HepG2 (cell line): ENCODE data around the gene PSG2. TPM values are rescaled to one million over a fixed set of nuclear protein-coding genes. Genes with fewer than 3 reads are reported as not detected.
"Not testable (repeated sequence)": the region's sequence is repeated elsewhere in the genome, so short reads cannot be mapped to it uniquely, and the experiment has no call there.

Source experiments
- ATAC-seq: fragments of 200-7000 bp; cut with Tn5 transposase; 3 replicates; pipeline ENCODE4 v1.9.1; 2020; ENCODE audit warnings: mild to moderate bottlenecking, moderate library complexity
- BruUV-seq: library from RNA; stranded (reverse); fragments of 400-500 nt; replicated peaks from 2 replicates; lab custom pipeline; 2021; lab: Mats Ljungman, UMichigan
- CTCF ChIA-PET: fragments of 300-600 bp; formaldehyde crosslinking; extraction: SDS; loops from one replicate; lab custom pipeline; 2021; ENCODE audit warnings: low total read pairs, inconsistent platforms, low intra/inter-chr PET ratio; lab: Yijun Ruan, JAX
- POLR2A ChIA-PET: fragments of 350-600 bp; sonication (Branson Sonifier 250); formaldehyde crosslinking; loops from one replicate; lab custom pipeline; 2020; ENCODE audit warnings: antibody characterized with exemption, inconsistent platforms; lab: Yijun Ruan, JAX
- DNase-seq: peaks from one replicate; pipeline ENCODE4 v3.0.0-alpha.2; 2015; ENCODE audit warnings: low spot score
- FAIRE-seq: peaks from 3 replicates; lab custom pipeline; 2011; peaks lifted over from hg19 to GRCh38; lab: Jason Lieb, UNC
- H2AFZ ChIP-seq: one replicate; pipeline ENCODE4 v1.6.1; 2011; ENCODE audit warnings: low read length, inconsistent platforms
- H3K27ac ChIP-seq: fragments of 300-600 bp; 3 replicates; pipeline ENCODE4 v1.8.0; 2011; ENCODE audit warnings: mixed run types, mild to moderate bottlenecking, mixed read lengths, low read length, inconsistent platforms; ENCODE audit not compliant: insufficient read depth; ENCODE audit errors: extremely low read length
- H3K27me3 ChIP-seq, 2 experiments: fragments of 200-600 bp in 1 of 2; 2 replicates in 1 of 2; 3 replicates in 1 of 2; pipeline versions ENCODE4 v1.6.0 to v1.8.0; 2011; ENCODE audit warnings: low read length in 2 of 2, mild to moderate bottlenecking in 2 of 2, moderate library complexity in 2 of 2, inconsistent platforms in 1 of 2; ENCODE audit not compliant: insufficient read depth in 2 of 2, control insufficient read depth in 1 of 2
- H3K36me3 ChIP-seq, 2 experiments: fragments of 200-600 bp in 1 of 2; replicated peaks in 1 of 2; 2 replicates in 1 of 2; 3 replicates in 1 of 2; pipeline versions ENCODE4 v1.5.1 to v1.8.0; 2011; ENCODE audit warnings: low read length in 2 of 2, inconsistent platforms in 1 of 2; ENCODE audit not compliant: insufficient read depth in 2 of 2, control insufficient read depth in 1 of 2
- H3K4me1 ChIP-seq: 2 replicates; pipeline ENCODE4 v1.5.1; 2012; ENCODE audit warnings: low read length, inconsistent platforms; ENCODE audit not compliant: insufficient read depth
- H3K4me2 ChIP-seq: 2 replicates; pipeline ENCODE4 v1.6.0; 2011; ENCODE audit warnings: low read depth, low read length, inconsistent platforms
- H3K4me3 ChIP-seq, 3 experiments: fragments of 200-600 bp in 1 of 3; sonication (generic), shearing (Covaris generic) in 1 of 3; replicated peaks in 1 of 3; 2 replicates each; pipeline ENCODE4 v1.5.1; 2011 to 2016; ENCODE audit warnings: low read length in 3 of 3, inconsistent platforms in 2 of 3, low read depth in 2 of 3, mild to moderate bottlenecking in 2 of 3, control low read depth in 1 of 3, mixed read lengths in 1 of 3; ENCODE audit not compliant: insufficient read depth in 1 of 3
- H3K79me2 ChIP-seq: one replicate; pipeline ENCODE4 v1.6.1; 2011; ENCODE audit warnings: low read length, inconsistent platforms; ENCODE audit not compliant: insufficient read depth
- H3K9ac ChIP-seq: 2 replicates; pipeline ENCODE4 v1.6.0; 2011; ENCODE audit warnings: mild to moderate bottlenecking, low read depth, low read length, inconsistent platforms; ENCODE audit not compliant: insufficient read depth
- H3K9me3 ChIP-seq: 2 replicates; pipeline ENCODE4 v1.5.1; 2012; ENCODE audit warnings: mild to moderate bottlenecking, low read length
- H4K20me1 ChIP-seq: 2 replicates; pipeline ENCODE4 v1.6.0; 2011; ENCODE audit warnings: inconsistent platforms, mild to moderate bottlenecking, low read length, moderate library complexity; ENCODE audit not compliant: insufficient read depth
- CC2D1A ChIP-seq: sonication (generic); formaldehyde crosslinking; IDR thresholded peaks from 2 replicates; pipeline ENCODE4 v1.8.1; 2023; ENCODE audit warnings: mild to moderate bottlenecking, missing genetic modification reagents
- HMG20B ChIP-seq: conservative IDR thresholded peaks from 2 replicates; pipeline ENCODE4 v1.6.1; 2016; ENCODE audit warnings: missing genetic modification reagents, missing compliant biosample characterization
- IKZF4 ChIP-seq: sonication (generic); formaldehyde crosslinking; IDR thresholded peaks from 2 replicates; pipeline ENCODE4 v1.5.1; 2020; ENCODE audit warnings: borderline replicate concordance, mild to moderate bottlenecking, low read depth, missing genetic modification reagents; ENCODE audit errors: not compliant biosample characterization
- SP2 ChIP-seq: sonication (generic); formaldehyde crosslinking; IDR thresholded peaks from 2 replicates; pipeline ENCODE4 v1.5.1; 2020; ENCODE audit warnings: mild to moderate bottlenecking, missing genetic modification reagents
- ZNF790 ChIP-seq: sonication (generic); formaldehyde crosslinking; IDR thresholded peaks from 2 replicates; pipeline ENCODE4 v1.8.0; 2022; ENCODE audit warnings: missing genetic modification reagents, mild to moderate bottlenecking, borderline replicate concordance
- WGBS: methylation state at CpG from one replicate; pipeline ENCODE4 v1.1.6; 2017; ENCODE audit warnings: low lambda C conversion rate; 5-methylcytosine and 5-hydroxymethylcytosine counted together
- in situ Hi-C: cut with HindIII; loops from 2 replicates; pipeline ENCODE4 v1.10.0; 2017; ENCODE audit warnings: low pct_unique_long_range_greater_than_20kb; ENCODE audit not compliant: extremely low pct_ligation_motif_present
- intact Hi-C: fragments of 100-400 bp; cut with micrococcal nuclease; formaldehyde crosslinking; loops from one replicate; pipeline ENCODE4 v1.10.0; 2022; ENCODE audit not compliant: unreplicated experiment
- polyA plus RNA-seq, 8 experiments: library from polyadenylated mRNA; depleted of rRNA in 3 of 8; stranded (reverse) in 7 of 8; unstranded in 1 of 8; fragments of >200 nt; fragmentation: Illumina TruSeq in 4 of 8; extraction: Trizol in 4 of 8; gene quantifications; 2 replicates each; pipeline versions ENCODE4 v1.2.1 to v1.2.3, GENCODE V29; 2011 to 2016; ENCODE audit warnings: low read depth in 4 of 8, missing spikeins in 1 of 8, mixed read lengths in 1 of 8; ENCODE audit not compliant: insufficient read depth in 1 of 8
- total RNA-seq, 5 experiments: library from RNA; depleted of rRNA; stranded (reverse); fragments of >200 nt; fragmentation: Illumina TruSeq; extraction: Trizol; gene quantifications; 2 replicates each; pipeline ENCODE4 v1.2.3, GENCODE V29; 2016; ENCODE audit warnings: low read depth in 1 of 5

Gene PSG2
- total and polyA plus RNA-seq, 2 of the 13 experiments (the other 11 are each of a cell fraction or from before 2014, with no cell fraction given) = not detected

DNA sequence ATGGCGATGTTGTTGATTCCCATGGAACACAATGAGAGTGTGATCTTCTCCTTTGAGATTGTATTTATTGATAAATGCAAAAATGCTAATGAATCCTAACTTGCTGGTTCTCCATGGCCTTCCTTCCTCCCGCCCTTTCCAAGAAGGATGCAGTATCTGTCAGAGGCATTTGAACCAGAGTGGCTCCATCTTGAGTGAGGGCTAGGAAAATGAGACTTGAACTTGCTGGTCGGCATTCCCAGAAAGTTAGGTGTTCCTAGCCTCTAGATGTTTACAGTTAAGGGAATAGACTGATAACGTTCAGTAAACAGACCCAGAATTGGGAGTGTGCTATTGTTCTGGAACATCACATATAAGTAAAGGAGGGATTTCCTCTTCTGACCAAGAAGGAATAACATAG lies 44.2 kb upstream of the PSG2 start (continued):
- TF ChIP-seq IKZF4 (CRISPR knock-in tag) (no peak), ZNF790 (no peak)
- TF ChIP-seq, all 625 proteins: peak for 0

DNA sequence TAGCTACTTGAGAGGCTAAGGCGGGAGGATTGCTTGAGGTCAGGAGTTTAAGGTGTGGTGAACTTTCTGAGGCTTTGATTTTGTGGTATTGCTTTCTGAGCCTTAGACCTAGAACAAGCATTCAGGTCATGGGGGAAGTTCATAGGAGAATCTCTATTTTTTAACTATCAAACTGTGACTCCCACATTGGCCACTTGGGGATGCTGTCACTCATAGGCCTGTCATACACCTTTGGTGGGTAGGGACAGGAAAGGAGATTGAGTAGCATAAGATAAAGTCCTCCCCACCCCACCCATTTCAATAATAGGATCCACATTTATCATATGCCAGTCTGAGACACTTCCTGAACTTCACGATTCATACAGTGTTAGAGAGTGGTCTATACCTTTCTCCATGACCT lies 41.9 kb upstream of the PSG2 start:
- 0% methylated on average over 2 of the region's 2 CpGs for WGBS
- intact Hi-C loops (no loop called here), in situ Hi-C loops (loop anchor here (25.0 kb wide), 1 partner anchor 188 kb away; no protein-coding TSS in a partner anchor)
- no peak overlapping the region for H3K9ac ChIP-seq
- TF ChIP-seq HMG20B (no peak), SP2 (no peak), CC2D1A (CRISPR knock-in tag) (no peak)
- no peaks in the 10 kb centered on the region for H3K9me3 ChIP-seq
- no peak overlapping the region for H3K27ac ChIP-seq
- BruUV-seq = no TSS peak
- no peak for ATAC-seq
- H3K4me1 ChIP-seq = no peaks in the 10 kb centered on the region
- H3K79me2 ChIP-seq = no peaks in the 10 kb centered on the region
- no peak overlapping the region for H3K4me2 ChIP-seq
- no peaks in the 10 kb centered on the region for H4K20me1 ChIP-seq
- POLR2A ChIA-PET = no interaction called here
- CTCF ChIA-PET = no interaction called here
- no peaks in the 10 kb centered on the region for H3K36me3 ChIP-seq
- DNase-seq = no peak
- no peak overlapping the region for H2AFZ ChIP-seq
- FAIRE-seq = no peak
- no peaks in the 10 kb centered on the region; a peak in 1 of 5 replicates for H3K27me3 ChIP-seq
- no peak overlapping the region for H3K4me3 ChIP-seq

DNA sequence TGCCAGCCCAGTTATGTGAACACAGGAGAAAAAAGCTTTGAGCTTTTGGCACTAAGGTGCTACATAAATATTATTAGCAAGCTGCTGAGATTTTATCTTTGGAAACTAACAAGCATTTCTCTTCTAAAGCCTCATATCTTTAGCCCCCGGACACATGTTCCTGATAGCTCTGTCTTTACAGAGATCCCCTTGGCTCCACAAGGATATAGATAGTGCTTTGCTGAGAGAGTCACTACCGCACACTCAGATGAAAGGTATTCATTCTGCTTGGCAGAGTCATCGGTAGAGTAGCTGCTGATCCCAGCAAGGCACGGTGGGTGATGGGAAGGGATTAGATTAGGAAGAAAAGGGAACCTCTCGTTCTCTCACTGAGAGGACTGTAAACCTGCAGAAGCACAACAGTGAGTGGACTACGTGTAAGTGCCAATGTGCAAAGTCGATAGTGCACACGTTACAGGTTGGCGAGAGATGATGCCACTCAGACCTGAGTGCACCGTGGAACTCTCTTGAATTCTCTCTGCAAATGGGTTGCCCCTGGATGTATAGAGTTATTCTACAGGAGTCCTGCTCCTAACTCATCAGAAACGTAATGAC lies 38.0 kb upstream of the PSG2 start:
- BruUV-seq, H3K27ac ChIP-seq, ATAC-seq, intact Hi-C loops, H3K4me1 ChIP-seq, CTCF ChIA-PET, H3K9ac ChIP-seq, H3K4me2 ChIP-seq, H3K36me3 ChIP-seq, FAIRE-seq, DNase-seq, H3K79me2 ChIP-seq, H3K4me3 ChIP-seq, H3K9me3 ChIP-seq, H4K20me1 ChIP-seq, H3K27me3 ChIP-seq, H2AFZ ChIP-seq, POLR2A ChIA-PET: not testable (repeated sequence)
- in situ Hi-C loops = loop anchor here (25.0 kb wide), 1 partner anchor 192 kb away; no protein-coding TSS in a partner anchor
- 19% methylated on average over 11 of the region's 11 CpGs for WGBS

DNA sequence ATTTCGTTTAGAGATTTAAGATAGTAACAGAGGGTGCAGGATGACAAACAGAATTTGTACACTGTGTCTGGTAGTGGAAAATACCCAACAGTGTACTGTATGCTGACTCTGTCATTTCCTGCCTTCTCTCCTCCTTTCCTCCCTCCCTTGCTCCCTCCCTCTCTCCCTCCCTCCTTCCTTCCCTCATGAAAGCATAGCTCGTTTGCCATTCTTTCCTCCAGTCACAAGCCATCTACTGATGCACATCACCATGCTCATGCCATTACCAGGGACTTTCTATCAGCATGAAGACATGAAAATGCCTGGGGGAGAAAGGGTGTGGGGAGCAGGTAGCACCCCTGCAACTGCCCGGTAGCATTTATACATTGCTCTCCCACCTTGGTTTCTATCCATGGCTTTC lies 37.0 kb upstream of the PSG2 start:
- 16% methylated on average over 3 of the region's 3 CpGs for WGBS
- H3K4me1 ChIP-seq, ATAC-seq, H3K27ac ChIP-seq, H4K20me1 ChIP-seq, POLR2A ChIA-PET, H3K27me3 ChIP-seq, DNase-seq, H3K79me2 ChIP-seq, H3K9me3 ChIP-seq, BruUV-seq, H3K9ac ChIP-seq, FAIRE-seq, intact Hi-C loops, CTCF ChIA-PET, H3K36me3 ChIP-seq, H3K4me2 ChIP-seq, H3K4me3 ChIP-seq, H2AFZ ChIP-seq: not testable (repeated sequence)
- in situ Hi-C loops = loop anchor here (25.0 kb wide), 1 partner anchor 193 kb away; no protein-coding TSS in a partner anchor
